Ammon's horn (tissue), 1 donor: Measurements from ENCODE around the gene EME1.

ENCODE experiments used
- DNase-seq: peaks from one replicate; pipeline ENCODE4 v3.0.0-alpha.2; 2016; ENCODE audit warnings: low spot score

The EME1 gene

DNA sequence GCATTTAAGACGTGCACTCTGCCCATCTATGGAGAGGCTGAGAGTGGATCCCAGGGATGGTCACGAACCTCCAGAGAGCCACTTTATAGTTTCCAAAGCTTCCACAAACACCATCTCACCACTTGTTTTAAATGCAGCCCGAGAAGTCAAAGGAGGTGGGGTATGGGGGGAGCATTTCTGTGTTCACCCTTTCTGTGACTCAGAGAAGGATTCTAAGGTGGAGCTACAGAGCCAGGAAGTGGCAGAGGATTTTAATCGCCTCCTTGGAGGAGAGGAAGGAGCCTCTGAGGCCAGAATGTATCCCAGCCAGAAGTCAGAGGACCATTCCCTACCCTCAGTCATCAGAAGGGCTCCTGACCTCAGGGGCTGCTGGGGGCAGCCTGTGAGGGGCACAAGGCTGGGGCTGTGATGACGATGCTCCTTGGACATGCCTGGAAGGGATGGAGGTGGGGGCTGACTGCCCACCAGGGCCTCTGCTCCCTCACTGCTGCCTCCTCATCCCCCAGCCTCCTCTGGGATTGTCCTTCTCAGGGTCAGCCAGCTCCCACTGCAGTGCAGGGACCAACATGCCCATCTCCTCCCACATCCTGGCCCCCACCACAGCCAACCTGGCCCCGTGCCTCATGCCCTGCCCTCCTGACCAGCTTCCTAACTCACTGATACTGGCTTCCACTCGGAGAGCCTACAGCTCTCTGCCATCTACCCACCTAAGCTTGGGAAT lies 24.3 kb upstream of the EME1 start:
- DNase-seq, result no peak

DNA sequence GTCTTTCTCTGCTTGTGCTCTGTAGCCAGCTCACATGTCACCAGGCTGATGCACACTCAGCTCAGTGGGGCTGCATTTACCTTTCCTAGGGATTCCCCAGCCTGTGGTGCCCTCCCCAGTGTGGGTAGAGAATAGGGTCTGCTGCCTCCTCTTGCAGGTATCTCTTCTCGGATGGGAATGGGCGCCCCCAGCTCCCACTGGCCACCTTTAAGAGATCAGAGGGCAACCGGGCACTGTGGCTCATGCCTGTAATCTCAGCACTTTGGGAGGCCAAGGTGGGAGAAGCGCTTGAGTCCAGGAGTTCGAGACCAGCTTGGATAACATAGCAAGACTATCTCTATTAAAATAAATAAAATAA lies 23.8 kb upstream of the EME1 start:
- no peak for DNase-seq

DNA sequence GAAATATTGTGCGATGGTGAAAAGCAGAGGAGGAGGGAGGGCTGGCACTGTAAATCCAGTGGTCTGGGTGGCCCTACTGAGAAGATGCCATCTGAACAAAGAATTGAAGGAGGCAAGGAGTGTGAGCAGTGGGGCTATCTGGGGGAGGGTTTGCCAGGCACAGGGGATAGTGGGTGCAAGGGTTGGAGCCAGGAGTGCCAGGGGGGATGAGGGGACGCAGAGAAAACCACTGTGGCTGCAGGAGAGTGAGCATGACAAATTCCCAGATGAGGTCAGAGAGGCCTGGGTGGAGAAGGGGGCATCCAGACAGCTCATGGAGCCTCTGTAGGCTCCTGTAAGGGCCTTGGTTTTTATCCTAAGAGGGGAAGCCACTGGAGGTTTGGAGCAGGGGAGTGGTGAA lies 22.3 kb upstream of the EME1 start:
- DNase-seq, result no peak

DNA sequence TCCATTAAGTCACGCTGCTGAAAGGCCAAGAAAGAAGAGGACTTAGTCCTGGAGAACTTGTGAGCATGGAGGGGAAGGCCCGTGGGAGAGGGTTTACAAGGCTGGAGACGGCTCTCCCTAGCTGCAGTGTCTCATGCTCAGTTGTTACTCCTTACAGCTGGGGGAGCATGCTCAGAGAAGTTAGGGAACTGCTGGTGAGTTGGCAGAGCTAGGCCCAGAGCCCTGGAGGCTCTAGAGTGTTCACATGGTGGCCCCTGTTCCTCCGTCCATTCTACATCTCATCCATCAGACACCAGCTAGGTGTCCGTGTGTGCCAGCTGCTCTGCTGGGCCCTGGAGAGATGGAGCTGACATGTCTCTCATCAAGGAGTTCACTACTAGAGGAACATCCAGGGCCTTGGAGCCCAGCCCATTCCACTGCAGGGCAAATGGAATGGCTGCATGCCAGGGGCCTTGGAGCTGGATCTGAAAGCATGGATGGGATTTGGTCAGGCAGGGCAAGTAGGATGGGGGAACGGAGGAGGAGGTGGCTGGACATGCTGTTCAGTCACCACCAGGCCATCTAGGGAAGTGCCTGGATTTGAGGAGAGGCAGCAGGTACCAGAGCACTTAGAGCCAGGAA lies 20.8 kb upstream of the EME1 start:
- DNase-seq, result no peak

DNA sequence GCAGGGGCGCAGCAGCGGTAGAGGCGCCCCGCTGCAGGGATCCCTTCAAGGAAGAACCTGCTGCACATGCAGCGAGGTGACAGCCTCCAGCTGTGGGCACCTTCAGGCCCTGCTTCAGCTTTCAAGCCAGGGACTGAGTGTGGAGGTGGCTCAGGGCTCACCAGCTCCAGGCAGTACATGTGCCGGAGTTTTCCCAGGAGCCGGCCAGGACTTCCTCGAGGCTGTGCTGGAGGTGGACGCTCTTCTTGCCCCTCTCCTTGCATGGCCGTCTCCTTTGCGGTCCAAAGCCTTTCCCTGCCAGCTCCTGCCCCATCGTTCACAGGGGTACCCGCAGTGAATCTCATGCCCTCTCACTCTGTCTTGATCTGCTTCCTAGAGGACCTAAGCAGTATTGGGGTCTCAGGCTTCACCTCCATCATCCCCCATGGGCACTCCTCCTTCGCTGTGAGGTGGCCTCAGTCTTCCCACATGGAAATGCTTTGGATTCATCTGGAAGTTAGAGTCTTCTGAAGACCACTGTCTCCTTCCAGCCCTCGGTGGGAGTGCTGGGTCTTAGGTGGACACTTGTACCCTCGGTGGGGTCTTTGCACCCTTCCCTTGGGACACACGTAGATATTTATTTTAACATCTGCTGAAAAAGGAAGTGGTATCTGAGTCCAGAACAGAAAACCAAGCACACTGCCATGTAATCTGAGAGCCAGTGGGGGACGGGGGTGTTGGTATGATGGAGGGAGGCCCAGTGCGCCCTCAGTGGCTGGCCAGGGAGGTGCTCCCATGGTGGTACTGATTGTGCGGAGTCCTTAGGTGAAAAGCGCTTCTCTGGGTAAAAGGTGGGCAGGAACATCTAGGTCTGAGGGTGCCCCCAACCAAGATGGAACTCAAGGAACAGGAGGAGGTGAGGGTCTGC lies 20.1 kb upstream of the EME1 start:
- DNase-seq, result no peak

DNA sequence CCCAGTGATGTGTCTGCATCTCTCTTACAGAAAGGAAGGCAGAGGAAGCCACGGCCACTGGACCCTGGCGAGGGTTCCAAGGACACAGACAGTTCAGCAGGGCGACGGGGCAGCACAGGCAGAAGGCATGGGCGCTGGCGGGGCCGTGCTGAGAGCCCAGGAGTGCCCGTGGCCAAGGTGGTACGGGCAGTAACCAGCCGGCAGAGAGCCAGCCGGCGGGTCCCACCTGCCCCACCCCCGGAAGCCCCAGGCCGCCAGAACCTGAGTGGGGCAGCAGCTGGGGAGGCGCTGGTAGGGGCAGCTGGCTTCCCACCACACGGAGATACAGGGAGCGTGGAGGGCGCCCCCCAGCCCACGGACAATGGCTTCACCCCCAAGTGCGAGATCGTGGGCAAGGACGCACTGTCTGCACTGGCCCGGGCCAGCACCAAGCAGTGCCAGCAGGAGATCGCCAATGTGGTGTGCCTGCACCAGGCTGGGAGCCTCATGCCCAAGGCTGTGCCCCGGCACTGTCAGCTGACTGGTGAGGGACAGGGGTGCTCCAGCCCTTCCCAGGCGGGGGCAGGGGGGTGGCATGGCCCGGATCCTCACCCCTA lies 19.3 kb upstream of the EME1 start:
- no peak for DNase-seq

DNA sequence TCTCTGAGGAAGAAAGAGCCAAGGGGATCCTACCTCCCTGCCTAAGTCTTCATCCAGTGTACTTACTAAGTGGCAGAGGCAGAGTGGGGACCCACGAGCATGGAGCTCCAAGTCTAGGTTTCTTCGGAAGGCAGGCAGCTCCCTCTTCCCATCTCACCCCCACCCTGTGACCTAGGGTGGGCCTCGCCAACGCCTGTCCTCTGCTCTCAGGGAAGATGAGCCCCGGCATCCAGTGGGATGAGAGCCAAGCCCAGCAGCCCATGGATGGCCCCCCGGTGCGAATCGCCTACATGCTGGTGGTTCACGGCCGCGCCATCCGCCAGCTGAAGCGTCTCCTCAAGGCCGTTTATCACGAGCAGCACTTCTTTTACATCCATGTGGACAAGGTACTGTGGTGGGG lies 18.8 kb upstream of the EME1 start:
- no peak for DNase-seq

DNA sequence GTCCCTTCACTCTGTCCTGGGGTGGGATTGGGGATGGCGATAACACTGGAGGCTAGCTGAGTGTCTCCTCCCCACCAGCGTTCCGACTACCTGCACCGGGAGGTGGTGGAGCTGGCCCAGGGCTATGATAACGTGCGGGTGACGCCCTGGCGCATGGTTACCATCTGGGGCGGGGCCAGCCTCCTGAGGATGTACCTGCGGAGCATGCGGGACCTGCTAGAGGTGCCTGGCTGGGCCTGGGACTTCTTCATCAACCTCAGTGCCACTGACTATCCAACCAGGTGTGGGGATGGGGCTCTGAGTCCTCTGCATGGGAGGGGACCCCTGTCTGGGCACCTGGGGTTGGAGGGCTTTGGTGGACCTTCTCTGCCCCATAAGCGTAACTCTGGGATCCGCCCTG lies 18.3 kb upstream of the EME1 start:
- DNase-seq, result no peak

DNA sequence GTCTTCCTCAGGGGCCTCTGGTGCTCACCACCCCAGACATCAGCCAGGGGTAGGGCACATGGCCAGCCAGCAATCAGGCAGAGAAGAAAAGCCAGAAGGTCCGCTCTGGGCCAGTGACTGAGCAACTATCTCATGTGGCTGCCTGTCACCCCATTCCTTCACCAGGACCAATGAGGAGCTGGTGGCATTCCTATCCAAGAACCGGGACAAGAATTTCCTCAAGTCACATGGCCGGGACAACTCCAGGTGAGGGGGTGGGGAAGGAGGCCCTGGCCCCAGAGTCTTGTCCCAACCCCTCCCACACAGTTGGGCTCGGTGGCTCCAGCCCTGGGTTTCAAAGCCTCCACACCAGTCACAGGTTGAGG lies 17.7 kb upstream of the EME1 start:
- no peak for DNase-seq

DNA sequence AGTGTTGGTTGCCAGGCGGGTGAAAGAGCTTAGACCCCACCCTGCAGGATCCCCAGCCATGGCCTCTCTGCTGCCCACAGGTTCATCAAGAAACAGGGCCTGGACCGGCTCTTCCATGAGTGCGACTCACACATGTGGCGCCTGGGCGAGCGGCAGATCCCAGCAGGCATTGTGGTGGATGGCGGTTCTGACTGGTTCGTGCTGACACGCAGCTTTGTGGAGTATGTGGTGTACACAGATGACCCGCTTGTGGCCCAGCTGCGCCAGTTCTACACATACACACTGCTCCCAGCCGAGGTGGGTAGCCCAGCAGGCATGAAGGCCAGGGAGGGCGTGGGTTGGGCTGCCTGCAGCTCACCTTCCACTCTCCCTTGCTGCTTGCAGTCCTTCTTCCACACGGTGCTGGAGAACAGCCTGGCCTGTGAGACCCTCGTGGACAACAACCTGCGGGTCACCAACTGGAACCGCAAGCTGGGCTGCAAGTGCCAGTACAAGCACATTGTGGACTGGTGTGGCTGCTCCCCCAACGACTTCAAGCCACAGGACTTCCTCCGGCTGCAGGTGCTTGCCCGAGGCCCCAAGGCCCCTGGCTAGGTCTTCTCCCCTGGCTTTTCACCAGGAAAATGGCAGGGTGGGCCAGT lies 17.2 kb upstream of the EME1 start:
- DNase-seq, result no peak

DNA sequence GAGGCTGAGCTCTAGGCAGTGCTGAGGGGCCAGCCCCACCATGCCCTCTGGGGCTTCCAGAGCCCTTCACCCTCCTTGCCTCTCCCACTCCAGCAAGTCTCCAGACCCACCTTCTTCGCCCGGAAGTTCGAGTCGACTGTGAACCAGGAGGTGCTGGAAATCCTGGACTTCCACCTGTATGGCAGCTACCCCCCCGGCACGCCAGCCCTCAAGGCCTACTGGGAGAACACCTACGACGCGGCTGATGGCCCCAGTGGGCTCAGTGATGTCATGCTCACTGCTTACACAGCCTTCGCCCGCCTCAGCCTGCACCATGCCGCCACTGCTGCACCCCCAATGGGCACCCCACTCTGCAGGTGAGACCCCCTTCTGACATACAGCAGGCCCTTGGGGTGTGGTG lies 16.6 kb upstream of the EME1 start:
- no peak for DNase-seq

DNA sequence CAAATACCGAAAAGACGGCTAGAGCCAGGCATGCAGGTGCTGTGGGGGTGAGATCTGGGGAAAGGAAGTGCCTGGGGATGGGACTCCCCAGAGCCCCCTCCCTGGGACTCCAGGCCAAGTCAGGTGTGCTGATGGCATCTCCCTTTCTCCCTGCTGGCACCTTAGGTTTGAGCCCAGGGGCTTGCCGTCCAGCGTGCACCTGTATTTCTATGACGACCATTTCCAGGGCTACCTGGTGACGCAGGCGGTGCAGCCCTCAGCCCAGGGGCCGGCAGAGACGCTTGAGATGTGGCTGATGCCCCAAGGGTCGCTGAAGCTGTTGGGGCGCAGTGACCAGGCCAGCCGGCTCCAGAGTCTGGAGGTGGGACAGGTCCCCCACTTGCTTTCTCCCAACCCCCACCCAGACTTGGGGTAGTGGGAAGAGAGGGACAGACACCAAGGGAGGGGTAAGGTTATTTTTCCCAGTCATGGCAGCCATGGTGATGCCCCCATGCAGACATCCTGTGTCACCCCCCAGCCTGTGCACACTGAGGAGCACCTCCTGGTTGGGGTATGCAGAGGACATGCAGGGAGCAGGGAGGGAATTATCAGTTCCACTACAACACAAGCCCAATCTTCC lies 16.0 kb upstream of the EME1 start:
- no peak for DNase-seq

DNA sequence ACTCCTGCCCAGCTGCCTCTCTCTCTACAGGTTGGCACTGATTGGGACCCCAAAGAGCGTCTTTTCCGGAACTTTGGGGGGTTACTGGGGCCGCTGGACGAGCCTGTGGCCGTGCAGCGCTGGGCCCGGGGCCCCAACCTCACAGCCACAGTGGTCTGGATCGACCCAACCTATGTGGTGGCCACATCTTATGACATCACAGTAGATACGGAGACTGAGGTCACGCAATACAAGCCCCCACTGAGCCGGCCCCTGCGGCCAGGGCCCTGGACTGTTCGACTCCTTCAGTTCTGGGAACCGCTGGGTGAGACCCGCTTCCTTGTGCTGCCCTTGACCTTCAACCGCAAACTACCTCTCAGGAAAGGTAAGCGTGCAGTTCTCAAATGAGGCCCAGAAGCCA lies 14.9 kb upstream of the EME1 start:
- DNase-seq, result no peak

DNA sequence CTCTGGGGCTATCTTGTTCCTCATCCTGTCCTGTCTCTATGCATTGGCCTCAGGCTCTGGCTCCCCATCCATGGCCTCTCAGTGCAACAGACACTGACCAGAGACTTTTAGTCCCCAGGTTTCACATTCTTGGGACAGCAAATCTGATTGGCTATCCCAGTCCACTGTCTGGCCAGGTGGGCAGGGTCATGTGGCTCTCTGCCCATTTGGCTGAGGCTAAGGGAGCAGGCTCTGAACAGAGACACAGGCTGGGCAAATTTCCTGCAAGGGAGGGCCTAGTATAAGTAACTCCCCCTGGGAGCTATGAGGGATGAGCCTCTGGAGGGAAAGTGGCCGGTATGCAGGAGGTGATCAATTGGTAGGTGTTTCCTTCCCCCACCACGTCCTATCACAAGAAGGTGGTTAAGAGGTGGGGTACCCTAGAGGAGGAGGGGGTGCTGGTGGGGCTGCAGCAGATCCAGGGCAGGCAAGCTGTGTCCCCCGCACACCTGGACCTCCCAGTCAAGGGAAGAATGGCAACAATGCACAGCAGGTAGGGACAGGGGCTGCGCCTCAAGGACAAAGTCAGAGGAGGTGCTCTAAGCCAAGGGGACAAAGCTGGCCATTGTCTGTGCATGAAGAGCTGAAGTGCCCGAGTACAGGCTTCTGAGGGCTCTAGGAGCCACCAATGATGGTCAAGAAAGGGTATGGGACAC lies 13.9 kb upstream of the EME1 start:
- no peak for DNase-seq

DNA sequence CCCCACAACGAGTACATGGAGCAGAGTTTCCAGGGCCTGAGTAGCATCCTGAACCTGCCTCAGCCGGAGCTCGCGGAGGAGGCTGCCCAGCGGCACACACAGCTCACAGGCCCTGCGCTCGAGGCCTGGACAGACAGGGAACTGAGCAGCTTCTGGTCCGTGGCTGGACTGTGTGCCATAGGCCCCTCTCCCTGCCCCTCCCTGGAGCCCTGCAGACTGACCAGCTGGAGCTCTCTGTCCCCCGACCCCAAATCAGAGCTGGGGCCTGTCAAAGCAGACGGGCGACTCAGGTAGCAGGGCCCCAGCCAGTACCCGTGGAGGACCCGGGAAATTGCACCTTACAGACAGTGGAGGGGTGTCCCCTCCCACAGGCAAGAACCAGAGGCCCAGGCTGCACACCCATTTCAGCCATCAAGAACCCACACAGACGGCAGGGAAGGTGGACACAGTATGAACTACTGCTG lies 13.0 kb upstream of the EME1 start:
- DNase-seq, result no peak

DNA sequence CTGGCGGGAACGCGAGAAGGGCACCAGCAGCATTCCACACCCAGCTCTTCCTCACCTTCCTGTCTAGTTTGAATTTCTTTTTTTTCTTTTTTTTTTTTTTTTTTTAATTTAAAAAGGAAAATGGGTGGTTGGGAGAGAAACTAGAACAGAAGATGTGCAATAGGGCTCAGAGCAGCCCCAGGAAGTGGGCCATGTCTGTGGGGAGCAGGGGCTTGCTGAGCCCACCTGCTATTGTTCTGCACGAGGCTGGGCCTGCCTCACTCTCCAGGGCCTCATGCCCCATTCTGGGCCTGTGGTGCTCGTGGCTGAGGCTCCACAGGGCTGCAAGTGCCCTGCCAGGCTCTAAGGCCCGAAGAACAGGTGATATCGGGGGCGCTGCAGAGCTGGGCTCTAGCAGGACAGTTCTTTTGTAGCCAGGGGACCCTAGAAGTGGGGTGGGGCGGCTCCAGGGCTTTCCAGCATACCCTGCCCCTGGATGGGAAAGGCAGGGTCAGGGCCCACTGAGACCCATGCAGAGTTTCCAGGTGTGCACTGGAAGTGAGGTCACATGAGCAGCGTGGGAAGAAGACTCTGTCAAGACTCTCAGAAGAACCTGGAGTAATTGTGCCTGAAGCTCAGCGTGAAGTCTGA lies 12.4 kb upstream of the EME1 start:
- DNase-seq, result no peak

DNA sequence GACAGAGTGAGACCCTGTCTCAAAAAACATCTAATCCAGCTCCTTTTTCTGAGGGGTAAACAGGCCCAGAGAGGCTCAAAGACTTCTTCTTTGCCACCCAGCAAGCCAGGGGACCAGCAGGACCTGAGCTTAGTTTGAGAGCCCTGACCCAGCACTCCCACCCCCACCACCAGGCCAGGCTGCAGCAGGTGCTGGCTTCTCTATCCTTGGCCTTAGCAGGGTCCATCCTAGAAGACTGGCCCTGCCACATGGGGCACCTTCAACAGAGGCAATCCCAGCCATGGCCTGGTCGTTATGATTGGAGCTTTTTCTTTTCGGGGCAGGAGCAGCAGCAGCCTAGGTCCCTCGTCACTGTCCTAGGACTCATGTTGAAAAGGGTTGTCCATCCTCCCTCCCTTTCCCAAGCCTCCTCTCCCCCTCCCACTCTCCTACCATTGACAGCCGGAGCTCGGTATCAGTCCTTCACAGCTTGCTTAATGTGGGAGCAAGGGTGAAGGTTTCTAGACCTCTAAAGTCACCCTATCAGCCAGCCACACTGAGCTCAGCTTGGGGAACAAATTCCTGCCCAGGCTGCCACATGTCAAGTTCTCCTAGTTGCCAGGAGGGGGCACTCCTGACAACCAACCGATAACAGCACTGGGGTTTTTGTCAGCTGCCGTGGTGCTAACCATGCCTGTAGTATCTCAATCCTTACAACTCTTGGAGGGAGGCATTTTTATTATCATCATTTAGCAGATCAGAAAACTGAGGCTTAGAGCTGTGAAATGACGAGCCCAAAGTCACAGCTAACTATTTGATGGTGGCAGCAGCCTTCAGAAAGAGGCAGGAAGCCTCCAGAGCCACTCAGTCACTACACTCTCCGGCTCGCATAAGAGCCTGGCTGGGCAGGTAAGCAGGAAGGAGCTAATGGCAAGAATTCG lies 11.2 kb upstream of the EME1 start:
- peak; percentile 86 for DNase-seq

DNA sequence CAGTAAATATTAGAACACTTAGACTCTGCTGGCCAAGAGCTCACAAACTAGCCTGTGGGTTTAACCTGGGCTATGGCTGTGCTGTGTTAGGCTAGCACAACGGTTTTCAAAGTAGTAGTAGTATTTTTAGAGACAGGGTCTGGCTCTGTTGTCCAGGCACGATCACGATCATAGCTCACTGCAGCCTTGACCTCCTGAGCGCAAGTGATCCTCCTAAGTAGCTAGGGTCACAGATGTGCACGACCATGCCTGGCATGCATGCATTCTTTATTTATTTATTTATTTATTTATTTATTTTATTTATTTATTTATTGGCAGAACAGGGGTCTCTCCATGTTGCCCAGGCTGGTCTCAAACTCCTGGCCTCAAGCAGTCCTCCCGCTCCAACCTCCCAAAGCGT lies 10.4 kb upstream of the EME1 start:
- DNase-seq, result no peak

DNA sequence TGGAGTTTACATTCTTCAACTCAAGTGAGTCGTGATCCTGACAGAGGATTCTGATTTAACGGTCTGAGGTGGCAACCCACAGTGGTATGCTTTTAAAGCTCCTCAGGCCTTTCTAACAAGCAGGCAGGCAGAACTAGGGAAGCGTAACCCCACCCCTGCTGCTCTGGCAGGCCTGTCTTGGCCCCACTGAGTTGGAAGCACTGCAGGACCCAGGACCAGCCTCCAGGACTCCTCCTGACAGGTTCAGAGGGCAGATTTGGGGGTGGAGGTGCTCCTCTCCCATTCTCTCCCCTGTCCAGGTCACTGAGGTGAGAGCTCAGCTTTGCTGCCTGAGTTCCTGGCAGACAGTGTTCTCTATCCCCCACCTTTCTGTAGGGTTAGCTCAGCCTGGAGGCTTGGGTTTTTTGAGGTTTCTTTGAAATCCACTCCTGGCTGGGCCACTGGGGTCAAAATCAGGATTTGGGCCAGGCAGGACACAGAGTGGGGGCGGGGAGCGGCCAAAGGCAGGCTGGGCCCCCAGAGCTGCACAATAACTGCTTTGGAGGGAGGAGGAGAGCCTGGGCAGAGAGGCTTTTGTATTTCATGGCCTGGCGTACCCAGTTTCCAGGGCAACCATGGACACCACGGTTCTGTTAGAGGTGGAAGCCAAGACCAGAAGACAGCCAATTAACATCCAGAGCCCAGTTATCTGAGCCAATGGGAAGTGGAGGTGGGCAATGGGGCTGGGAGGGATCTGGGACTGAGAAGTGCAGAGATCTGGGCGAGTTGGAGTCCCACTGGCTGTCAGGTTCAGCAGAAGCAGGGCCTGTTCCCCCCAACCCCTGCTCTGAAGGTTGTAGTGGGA lies 9.6 kb upstream of the EME1 start:
- DNase-seq, result peak; percentile 94
